OCI-LY3 (cell line): ENCODE measurements around the gene TDP2.

ENCODE experiments used
- EZH2phosphoT487 ChIP-seq: fragments of 200-600 bp; shearing (Covaris generic); IDR thresholded peaks from 2 replicates; pipeline ENCODE4 v1.6.1; 2018; ENCODE audit warnings: antibody characterized with exemption, mixed run types, low read depth
- TF ChIP-seq, protein P1 (sequence below): fragments of 200-600, 300-600 bp; sonication (generic); IDR thresholded peaks from 2 replicates; pipeline ENCODE4 v1.5.1; 2014; ENCODE audit warnings: antibody characterized with exemption, low read length, low read depth

DNA sequence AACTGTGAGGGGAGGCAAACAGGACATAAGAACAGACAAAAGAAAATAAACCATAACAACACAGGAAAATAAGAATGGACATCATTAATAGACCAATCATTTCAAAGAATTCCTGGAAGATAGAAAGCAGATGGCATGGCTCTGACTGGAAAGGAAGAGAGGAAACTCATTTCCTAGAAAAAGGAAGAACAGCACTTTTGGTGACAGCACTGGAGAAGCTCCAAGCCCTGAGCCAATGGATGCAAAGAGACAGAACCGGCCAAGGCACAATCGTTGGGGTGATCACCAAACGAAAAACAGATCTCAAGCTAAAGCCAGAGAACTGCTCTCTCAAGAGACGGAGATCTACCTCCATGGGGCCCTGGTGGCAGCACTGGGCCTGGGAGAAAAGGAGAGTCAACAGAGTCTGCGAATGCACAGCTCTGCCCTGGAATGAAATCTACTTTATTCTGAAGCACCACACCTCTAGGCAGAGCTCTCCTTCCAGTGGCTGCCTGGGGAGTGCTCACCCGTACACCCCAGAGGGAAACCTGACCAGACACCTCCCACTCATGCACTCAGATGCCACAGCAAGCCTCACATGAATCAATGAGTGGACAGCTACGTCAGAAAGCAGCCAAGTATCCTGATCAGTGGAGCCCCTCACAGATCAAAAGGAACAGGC, 44.9 kb downstream of the TDP2 start:
- TF ChIP-seq EZH2phosphoT487 = no peak
- TF ChIP-seq, protein P1, sequence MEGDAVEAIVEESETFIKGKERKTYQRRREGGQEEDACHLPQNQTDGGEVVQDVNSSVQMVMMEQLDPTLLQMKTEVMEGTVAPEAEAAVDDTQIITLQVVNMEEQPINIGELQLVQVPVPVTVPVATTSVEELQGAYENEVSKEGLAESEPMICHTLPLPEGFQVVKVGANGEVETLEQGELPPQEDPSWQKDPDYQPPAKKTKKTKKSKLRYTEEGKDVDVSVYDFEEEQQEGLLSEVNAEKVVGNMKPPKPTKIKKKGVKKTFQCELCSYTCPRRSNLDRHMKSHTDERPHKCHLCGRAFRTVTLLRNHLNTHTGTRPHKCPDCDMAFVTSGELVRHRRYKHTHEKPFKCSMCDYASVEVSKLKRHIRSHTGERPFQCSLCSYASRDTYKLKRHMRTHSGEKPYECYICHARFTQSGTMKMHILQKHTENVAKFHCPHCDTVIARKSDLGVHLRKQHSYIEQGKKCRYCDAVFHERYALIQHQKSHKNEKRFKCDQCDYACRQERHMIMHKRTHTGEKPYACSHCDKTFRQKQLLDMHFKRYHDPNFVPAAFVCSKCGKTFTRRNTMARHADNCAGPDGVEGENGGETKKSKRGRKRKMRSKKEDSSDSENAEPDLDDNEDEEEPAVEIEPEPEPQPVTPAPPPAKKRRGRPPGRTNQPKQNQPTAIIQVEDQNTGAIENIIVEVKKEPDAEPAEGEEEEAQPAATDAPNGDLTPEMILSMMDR = no peak
